Neural cell (in vitro differentiated cells): ENCODE measurements around the gene DOK1.

Experiments used
- EP300 ChIP-seq: fragments of 450-650 bp; conservative IDR thresholded peaks from 2 replicates; pipeline ENCODE4 v1.6.1; 2014; ENCODE audit warnings: antibody characterized with exemption, mild to moderate bottlenecking, moderate library complexity; ENCODE audit not compliant: poor library complexity, severe bottlenecking
- TAF1 ChIP-seq: IDR thresholded peaks from 2 replicates; pipeline ENCODE4 v1.6.1; 2012; ENCODE audit warnings: low read depth
- TF ChIP-seq, protein P1 (sequence below): fragments of 450-650 bp; IDR thresholded peaks from 2 replicates; pipeline ENCODE4 v1.5.1; 2014; ENCODE audit warnings: antibody characterized with exemption, mild to moderate bottlenecking, moderate library complexity; ENCODE audit not compliant: poor library complexity, severe bottlenecking

DNA sequence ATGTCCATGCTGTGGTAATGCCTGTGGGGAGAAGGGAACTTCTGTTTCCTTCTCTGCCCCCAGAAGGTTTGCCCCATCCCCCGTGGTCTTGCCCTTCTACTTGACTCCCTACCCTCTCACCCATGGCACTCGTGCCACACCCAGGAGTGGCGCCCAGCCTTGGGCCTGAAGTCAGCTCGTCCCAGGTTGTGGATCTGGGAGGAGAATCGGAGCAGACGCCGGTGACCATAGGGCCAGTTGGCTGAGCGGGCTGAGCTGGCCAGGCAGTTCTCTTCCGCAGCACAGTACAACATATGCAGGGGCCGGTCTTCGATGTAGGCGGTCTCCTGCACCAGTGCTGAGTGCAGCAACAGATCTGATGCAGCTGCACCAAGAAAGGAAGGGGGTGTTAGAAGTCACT lies 20.1 kb upstream of the DOK1 start:
- TF ChIP-seq, protein P1, sequence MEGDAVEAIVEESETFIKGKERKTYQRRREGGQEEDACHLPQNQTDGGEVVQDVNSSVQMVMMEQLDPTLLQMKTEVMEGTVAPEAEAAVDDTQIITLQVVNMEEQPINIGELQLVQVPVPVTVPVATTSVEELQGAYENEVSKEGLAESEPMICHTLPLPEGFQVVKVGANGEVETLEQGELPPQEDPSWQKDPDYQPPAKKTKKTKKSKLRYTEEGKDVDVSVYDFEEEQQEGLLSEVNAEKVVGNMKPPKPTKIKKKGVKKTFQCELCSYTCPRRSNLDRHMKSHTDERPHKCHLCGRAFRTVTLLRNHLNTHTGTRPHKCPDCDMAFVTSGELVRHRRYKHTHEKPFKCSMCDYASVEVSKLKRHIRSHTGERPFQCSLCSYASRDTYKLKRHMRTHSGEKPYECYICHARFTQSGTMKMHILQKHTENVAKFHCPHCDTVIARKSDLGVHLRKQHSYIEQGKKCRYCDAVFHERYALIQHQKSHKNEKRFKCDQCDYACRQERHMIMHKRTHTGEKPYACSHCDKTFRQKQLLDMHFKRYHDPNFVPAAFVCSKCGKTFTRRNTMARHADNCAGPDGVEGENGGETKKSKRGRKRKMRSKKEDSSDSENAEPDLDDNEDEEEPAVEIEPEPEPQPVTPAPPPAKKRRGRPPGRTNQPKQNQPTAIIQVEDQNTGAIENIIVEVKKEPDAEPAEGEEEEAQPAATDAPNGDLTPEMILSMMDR = no peak
- TF ChIP-seq EP300 (no peak), TAF1 (no peak)
